ENCODE measurements around the gene MEGF6. TPM values are rescaled to one million over a fixed set of nuclear protein-coding genes. Genes with fewer than 3 reads are reported as not detected.

MEGF6 gene
- total RNA-seq, 4 donors from 2014 or later: 66.7 to 120 (median 74.5) TPM

- H3K4me3 ChIP-seq: no peak overlapping the region
- TF ChIP-seq POLR2A (IDR thresholded peaks at IDR 0.05): no peak
- no peak for TF ChIP-seq EP300 (IDR thresholded peaks at IDR 0.05)
- no peak for TF ChIP-seq CTCF (IDR thresholded peaks at IDR 0.05)
- TF ChIP-seq POLR2AphosphoS5 (IDR thresholded peaks at IDR 0.05): no peak
- no peaks in the 10 kb centered on the region for H3K36me3 ChIP-seq
- no peaks in the 10 kb centered on the region for H3K4me1 ChIP-seq
- DNase-seq (ENCODE audit: low spot score in 2 of 2): no peak
- H3K27ac ChIP-seq: no peak overlapping the region
- peaks cover 6% of the 10 kb centered on the region for H3K27me3 ChIP-seq
- WGBS: 92% methylated on average over 7 of the region's 9 CpGs
- H3K9me3 ChIP-seq: no peaks in the 10 kb centered on the region
Observed at GRCh38 chr1:3580231-3580630, 31.1 kb downstream of the MEGF6 start.

GRCh38 chr1:3579626-3580025, 31.7 kb downstream of the MEGF6 start:
- WGBS: 93% methylated on average over 10 of the region's 16 CpGs
- DNase-seq (ENCODE audit: low spot score in 2 of 2): no peak
- Histone ChIP-seq H3K36me3 (no peaks in the 10 kb centered on the region), H3K4me1 (no peaks in the 10 kb centered on the region), H3K4me3 (no peak overlapping the region), H3K9me3 (no peaks in the 10 kb centered on the region), H3K27me3 (peaks cover 6% of the 10 kb centered on the region), H3K27ac (no peak overlapping the region)
- no peak for TF ChIP-seq EP300 (IDR thresholded peaks at IDR 0.05)
- no peak for TF ChIP-seq POLR2AphosphoS5 (IDR thresholded peaks at IDR 0.05)
- TF ChIP-seq POLR2A (IDR thresholded peaks at IDR 0.05): no peak
- TF ChIP-seq CTCF (IDR thresholded peaks at IDR 0.05): no peak

- no peak overlapping the region for H3K27ac ChIP-seq
- 91% methylated on average over 11 of the region's 19 CpGs for WGBS
- H3K4me1 ChIP-seq: no peaks in the 10 kb centered on the region
- no peak overlapping the region for H3K4me3 ChIP-seq
- H3K27me3 ChIP-seq: peaks cover 6% of the 10 kb centered on the region
- H3K36me3 ChIP-seq: no peaks in the 10 kb centered on the region
- H3K9me3 ChIP-seq: no peaks in the 10 kb centered on the region
- no peak for DNase-seq (ENCODE audit: low spot score in 2 of 2)
- TF ChIP-seq EP300 (IDR thresholded peaks at IDR 0.05): no peak
- TF ChIP-seq CTCF (IDR thresholded peaks at IDR 0.05): no peak
- TF ChIP-seq POLR2AphosphoS5 (IDR thresholded peaks at IDR 0.05): no peak
- TF ChIP-seq POLR2A (IDR thresholded peaks at IDR 0.05): no peak
Observed at GRCh38 chr1:3578906-3579305, 32.4 kb downstream of the MEGF6 start.

GRCh38 chr1:3578433-3578805, 32.9 kb downstream of the MEGF6 start:
- Histone ChIP-seq H3K36me3 (no peaks in the 10 kb centered on the region), H3K27ac (no peak overlapping the region), H3K4me1 (no peaks in the 10 kb centered on the region), H3K27me3 (peaks cover 6% of the 10 kb centered on the region), H3K4me3 (no peak overlapping the region), H3K9me3 (no peaks in the 10 kb centered on the region)
- TF ChIP-seq POLR2A (IDR thresholded peaks at IDR 0.05) (no peak), POLR2AphosphoS5 (IDR thresholded peaks at IDR 0.05) (no peak), EP300 (IDR thresholded peaks at IDR 0.05) (no peak), CTCF (IDR thresholded peaks at IDR 0.05) (no peak)
- no peak for DNase-seq (ENCODE audit: low spot score in 2 of 2)
- WGBS: 91% methylated on average over 4 of the region's 8 CpGs

- Histone ChIP-seq H3K9me3 (no peaks in the 10 kb centered on the region), H3K4me3 (no peak overlapping the region), H3K27ac (no peak overlapping the region), H3K4me1 (no peaks in the 10 kb centered on the region), H3K27me3 (peaks cover 6% of the 10 kb centered on the region), H3K36me3 (no peaks in the 10 kb centered on the region)
- no peak for DNase-seq (ENCODE audit: low spot score in 2 of 2)
- WGBS: 88% methylated on average over 6 of the region's 27 CpGs
- TF ChIP-seq POLR2A (IDR thresholded peaks at IDR 0.05) (no peak), CTCF (IDR thresholded peaks at IDR 0.05) (no peak), EP300 (IDR thresholded peaks at IDR 0.05) (no peak), POLR2AphosphoS5 (IDR thresholded peaks at IDR 0.05) (no peak)
Observed at GRCh38 chr1:3577711-3578432, 33.4 kb downstream of the MEGF6 start.

Measured in suprapubic skin (tissue), 4 donors.